UCSD-AML1 (cell line): ENCODE results near the gene LOX.

Experiments used
- DNase-seq: peaks from one replicate; lab custom pipeline; 2025; ENCODE audit not compliant: unreplicated experiment; lab: John Stamatoyannopoulos, UW

Gene LOX

DNA sequence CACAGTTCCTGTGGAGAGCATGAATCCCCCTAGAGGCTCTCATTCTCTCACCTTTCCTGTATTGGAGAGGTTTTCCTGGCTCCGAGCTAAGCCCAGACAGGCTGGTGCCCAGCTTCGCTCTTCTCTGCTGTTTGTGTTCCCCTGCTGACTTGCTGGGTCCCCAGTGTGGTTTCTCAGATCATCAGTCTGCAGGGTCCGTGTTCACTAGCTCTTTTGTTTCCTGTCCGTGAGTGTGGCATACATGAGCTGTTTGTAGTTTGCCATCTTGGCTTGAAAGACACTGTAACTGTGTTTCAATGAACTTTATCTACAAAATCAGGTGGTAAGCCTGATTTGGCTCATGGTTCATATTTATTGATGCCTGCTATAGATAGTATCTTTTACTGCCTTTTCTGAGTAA lies 23.8 kb downstream of the LOX start:
- no peak for DNase-seq

DNA sequence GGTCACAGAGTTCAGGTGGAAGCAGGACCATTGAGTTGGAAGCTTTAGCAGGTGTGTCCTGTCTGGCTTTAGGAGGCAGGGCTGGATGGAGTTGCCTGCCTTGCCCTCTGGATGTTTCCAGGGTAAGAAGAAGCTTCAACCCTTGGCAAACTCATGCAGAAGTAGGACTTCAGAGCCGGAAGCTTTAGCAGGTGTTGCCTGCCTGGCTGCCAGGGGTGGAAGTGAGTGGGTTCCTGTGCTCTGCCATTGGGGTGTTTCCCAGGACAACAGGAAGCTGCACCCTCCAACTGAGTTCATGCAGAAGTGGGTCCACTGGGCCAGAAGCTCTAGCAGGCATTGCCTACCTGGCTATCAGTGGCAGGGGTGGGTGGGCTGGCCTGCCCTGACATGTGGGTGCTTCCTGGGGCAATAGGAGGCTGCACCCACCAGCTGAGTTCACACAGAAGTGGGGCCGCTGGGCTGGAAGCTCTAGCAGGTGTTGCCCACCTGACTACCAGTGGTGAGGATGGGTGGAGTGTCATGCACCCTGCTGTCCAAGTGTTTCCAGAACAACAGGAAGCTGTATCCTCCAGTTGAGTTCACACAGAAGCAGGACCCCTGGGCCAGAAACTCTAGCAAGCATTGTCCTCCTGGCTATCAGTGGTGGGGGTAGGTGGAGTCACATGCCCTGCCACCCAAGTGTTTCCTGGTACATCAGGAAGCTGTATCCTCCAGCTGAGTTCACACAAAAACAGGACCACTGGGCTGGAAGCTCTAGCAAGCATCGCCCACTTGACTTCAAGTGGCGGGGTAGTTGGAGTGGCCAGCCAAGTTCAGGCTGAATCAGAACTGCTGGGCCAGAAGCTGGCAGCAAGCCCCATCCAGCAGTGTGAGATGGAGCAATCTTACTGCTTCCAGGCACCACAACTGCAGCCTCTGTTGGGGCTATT lies 24.6 kb downstream of the LOX start:
- no peak for DNase-seq

DNA sequence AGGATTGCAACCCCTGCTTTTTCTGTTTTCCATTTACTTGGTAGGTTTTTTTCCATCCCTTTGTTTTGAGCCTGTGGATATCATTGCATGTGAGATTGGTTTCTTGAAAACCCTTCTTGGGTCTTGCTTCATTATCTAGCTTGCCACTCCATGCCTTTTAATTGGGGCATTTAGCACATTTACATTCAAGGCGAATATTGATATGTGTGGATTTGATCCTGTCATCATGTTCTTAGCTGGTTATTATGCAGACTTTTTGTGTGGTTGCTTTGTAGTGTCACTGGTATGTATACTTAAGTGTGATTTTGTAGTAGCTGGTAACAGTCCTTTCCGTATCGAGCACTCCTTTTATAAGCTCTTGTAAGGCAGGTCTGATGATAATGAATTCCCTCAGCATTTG lies 26.5 kb downstream of the LOX start:
- DNase-seq: no peak

DNA sequence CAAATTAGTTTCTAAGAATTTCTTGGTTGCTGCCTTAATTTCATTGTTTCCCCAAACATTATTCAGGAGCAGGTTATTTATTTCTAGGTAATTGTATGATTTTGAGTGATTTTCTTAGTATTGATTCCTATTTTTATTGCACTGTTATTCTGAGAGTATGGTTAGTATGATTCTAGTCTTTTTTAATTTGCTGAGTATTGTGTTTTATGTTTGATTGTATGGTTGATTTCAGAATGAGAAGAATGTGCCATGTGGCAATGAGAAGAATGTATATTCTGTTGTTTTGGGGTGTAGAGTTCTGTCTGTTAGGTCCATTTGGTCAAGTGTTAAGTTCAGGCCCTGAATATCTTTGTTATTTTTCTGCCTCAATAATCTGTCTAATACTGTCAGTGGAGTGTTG lies 27.1 kb downstream of the LOX start:
- no peak for DNase-seq

DNA sequence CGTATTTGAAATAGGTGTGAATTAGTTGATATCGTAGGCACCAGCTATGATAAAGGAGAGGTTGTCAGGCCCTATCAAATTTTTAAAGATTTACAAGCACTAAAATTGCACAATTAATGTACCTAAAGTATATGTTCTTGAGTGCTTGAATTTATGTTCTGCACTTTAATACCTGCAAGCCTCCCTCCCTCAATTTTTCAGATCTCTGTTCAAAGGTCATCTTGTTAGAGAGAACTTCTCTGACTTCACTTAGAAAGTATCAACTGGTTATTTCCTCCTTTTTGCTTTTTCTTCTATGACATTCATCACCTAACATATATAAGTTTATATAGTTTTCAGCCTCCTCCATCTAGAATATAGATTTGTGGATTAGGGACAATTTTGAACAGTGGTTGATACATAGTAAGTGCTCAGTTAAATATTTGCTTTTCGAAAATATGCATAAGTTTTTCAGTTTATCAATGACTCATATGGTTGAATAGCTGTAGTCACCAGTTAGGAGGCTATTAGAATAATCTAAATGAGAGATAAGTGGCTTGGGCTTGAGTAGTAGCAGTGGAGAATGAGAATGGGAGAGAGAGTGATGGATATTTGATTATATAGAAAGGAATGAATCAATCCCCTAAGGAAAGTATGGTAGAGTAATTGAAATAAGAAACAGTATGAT lies 37.3 kb downstream of the LOX start:
- no peak for DNase-seq

DNA sequence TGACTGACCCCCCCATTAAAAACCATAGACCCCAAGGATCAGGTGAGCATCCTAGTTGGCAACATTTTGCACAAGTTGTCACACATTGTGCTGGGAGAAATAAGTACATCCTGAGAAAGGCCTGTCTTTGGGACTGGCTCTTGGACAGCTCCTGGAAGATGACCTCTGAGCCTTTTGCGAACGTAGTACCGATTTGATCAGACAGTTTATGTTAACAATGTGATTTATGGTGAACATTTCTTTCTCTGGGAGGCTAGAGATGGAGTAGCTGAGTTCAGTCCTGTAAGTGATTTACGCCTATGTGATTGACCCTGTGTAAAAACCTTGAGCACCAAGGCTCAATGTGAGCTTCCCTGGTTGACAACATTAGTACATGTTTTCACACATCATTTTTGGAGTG lies 41.7 kb downstream of the LOX start:
- no peak for DNase-seq

DNA sequence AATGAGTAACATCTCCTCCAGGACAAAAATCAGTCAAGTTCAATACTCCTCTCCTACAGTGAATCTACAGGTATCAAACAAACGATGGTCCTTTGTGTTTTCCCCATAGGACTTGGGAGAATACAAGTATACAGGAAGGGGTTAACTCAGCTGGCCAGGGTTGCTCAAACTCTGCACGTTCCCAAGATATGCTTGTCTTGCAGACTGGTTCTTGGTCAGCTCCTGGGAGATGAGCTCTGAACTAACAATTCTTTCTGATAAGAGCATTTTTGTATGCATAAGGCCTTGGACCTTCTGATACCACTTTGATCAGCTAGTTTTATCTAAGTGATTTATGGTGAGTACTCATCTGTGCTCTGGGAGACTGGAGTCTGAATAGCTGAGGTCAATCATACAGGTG lies 42.1 kb downstream of the LOX start:
- no peak for DNase-seq

DNA sequence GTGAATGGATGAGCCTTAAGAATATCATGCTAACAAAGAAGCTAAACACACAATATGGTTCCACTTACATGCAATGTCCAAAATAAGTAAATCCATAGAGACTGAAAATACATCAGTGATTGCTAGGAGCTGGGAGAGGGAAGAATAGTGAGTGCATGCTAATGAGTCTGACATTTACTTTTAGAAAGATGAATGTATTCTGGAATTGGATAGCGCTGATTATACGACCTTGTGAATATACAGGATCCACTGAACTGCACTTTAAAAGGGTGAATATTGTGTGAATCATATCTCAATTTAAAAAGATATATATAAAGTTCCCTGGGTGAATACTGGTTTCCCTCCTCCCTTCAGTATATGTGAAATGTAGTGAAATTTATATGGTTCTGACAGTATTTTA lies 46.2 kb downstream of the LOX start:
- DNase-seq: no peak

DNA sequence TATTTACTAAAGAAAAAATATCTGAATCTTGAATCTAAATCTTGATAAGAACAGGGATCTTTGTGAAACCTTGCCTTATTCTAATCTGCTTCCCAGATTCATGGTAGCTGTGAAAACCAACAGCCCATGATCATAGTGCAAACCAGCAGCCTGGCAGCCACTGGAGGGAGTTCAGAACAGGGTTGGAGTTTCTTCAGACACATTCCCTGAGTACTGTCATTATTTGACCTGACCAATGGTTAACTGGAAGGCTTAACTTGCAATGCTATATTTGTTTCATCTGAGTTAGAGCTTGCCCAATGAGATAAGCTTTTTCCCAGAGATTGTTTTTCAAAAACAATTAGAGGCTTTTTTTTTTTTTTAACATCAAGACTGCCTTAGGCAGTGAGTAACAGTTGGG lies 47.8 kb downstream of the LOX start:
- no peak for DNase-seq

DNA sequence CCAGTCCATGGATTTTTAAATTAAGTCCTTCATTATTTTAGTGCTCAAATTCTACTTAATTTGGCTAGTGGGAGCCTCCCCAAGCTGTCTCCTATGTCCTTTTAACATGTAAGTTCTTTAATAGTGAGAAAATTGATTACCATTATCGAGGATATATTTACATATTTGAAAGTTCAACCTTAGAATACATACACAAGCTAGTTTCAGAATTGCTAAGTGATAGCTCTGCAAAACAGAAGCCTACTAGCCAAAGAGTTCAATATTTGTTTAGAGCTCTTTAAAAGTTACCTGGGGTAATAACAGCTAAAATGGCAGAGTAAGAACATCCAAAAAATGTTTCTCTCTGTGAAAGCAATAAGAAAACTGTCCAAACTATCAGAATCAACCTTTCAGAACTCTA lies 48.2 kb downstream of the LOX start:
- DNase-seq: no peak

DNA sequence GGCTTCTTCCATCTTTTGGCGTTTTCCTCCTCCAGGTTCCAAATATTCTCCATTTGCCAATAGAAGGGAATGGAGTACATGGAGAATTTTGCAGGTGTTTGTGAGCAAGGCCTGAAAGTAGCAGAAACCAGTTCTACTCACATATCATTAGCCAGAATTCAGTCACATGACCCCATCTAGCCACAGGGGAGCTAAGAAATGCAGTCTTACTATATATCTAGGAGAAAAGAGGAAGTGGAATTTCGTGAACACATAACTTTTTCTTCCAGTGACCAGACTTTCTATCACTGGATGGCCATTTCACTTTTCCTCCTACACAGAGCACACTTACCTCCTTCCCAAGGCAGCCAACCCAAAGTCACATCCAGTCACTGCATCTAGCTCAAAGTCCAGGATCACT lies 55.1 kb downstream of the LOX start:
- no peak for DNase-seq

DNA sequence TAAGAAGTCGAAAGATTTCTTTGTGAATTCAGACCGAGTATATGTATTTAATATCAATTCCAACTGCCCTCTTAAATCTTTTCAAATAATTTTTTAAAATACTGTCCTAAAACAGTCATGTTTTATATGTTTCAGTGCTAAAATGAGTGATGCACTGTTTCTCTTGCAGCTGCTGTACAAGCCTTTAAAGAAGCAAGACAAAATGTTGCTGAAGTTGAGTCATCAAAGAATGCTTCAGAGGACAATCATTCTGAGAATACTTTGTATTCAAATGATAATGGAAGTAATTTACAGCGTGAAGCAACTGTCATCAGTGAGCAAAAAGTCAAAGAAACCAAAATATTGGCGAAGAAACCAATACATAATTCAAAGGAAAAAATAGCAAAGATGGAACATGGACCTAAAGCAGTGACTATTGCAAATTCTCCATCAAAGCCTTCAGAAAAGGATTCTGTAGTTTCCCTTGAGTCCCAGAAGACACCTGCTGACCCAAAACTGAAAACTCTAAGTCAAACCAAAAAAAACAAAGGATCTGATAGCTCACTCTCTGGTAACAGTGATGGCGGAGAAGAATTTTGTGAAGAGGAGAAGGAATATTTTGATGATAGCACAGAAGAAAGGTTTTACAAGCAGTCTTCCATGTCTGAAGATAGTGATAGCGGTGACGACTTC lies 58.0 kb downstream of the LOX start:
- DNase-seq: no peak

DNA sequence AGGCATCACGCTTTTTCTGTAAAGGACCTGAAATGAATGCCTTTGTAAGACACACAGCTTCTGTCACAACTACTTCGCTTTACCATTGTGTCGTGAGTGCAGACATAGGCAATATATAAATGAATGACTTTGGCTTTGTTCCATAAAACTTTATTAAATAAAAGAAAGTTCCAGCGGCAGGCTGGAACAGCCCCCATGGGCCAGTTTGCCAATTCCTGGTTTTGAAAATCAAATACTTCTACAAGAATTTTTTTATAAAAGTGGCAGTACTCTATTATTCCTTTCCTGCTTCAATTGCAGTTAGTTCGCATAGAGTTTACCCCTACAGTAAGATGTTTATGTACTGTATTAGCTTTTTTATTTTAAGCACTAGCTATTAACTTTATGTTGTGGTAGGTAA lies 62.6 kb downstream of the LOX start:
- no peak for DNase-seq

DNA sequence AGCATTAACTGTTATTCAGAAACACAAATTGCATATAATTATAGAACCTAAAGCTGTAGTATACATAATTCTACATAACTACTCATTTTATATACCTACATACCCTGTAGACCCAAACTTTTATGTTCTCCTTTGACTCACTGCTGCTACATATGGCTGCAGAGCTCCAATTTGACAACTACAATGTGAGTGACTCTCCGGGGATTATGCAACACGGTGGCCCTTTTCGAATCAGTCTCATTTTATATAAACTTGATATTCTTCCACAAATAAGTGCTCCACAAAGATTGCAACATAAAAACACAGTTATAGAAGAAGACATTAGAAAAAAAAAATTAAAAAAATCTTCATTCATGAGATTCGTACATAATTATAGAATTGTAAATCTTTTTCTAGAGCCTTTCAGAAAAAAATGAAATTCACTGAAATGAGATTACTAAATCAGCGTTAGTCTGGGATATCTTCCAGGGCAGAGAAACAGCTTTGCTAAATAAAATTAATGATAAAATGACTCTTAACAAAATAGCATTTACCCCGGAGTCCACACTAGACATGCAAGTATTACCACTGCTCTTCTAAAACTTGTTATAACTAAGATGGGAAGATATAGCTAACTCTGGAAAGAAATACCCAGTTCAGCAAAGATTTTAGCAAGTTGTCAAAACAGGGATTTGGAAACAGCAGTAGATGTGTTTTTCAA lies 63.7 kb downstream of the LOX start:
- DNase-seq: no peak
